Measurements from ENCODE around the gene LDAF1.

DNA sequence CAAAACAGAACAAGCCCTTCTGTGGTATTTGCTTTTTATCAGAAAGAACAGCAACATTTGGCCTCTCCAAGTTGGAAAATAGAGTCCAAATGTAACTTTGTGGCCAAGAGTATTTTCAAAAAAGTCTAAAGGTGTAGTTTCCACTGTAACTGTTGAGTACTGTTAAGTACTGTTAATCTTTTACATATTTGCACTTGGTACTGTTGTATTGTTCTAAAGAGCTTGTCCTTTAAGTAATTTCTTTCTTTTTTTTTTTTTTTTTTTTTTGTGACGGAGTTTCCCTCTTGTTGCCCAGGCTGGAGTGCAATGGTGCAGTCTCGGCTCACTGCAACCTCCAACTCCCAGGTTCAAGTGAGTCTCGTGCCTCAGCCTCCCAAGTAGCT, 21.5 kb downstream of the LDAF1 start:
- TF ChIP-seq, protein P1, sequence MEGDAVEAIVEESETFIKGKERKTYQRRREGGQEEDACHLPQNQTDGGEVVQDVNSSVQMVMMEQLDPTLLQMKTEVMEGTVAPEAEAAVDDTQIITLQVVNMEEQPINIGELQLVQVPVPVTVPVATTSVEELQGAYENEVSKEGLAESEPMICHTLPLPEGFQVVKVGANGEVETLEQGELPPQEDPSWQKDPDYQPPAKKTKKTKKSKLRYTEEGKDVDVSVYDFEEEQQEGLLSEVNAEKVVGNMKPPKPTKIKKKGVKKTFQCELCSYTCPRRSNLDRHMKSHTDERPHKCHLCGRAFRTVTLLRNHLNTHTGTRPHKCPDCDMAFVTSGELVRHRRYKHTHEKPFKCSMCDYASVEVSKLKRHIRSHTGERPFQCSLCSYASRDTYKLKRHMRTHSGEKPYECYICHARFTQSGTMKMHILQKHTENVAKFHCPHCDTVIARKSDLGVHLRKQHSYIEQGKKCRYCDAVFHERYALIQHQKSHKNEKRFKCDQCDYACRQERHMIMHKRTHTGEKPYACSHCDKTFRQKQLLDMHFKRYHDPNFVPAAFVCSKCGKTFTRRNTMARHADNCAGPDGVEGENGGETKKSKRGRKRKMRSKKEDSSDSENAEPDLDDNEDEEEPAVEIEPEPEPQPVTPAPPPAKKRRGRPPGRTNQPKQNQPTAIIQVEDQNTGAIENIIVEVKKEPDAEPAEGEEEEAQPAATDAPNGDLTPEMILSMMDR (IDR thresholded peaks at IDR 0.05; ENCODE audit: low read depth, low read length, missing input control), result no peak
- TF ChIP-seq, protein P2, sequence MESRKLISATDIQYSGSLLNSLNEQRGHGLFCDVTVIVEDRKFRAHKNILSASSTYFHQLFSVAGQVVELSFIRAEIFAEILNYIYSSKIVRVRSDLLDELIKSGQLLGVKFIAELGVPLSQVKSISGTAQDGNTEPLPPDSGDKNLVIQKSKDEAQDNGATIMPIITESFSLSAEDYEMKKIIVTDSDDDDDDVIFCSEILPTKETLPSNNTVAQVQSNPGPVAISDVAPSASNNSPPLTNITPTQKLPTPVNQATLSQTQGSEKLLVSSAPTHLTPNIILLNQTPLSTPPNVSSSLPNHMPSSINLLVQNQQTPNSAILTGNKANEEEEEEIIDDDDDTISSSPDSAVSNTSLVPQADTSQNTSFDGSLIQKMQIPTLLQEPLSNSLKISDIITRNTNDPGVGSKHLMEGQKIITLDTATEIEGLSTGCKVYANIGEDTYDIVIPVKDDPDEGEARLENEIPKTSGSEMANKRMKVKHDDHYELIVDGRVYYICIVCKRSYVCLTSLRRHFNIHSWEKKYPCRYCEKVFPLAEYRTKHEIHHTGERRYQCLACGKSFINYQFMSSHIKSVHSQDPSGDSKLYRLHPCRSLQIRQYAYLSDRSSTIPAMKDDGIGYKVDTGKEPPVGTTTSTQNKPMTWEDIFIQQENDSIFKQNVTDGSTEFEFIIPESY (IDR thresholded peaks at IDR 0.05), result no peak
- no peak for TF ChIP-seq JUND (IDR thresholded peaks at IDR 0.05)
- TF ChIP-seq RXRA (IDR thresholded peaks at IDR 0.05), result no peak
- TF ChIP-seq EGR1 (IDR thresholded peaks at IDR 0.05; ENCODE audit: low read depth in 2 of 2), result no peak
- TF ChIP-seq, protein P3, sequence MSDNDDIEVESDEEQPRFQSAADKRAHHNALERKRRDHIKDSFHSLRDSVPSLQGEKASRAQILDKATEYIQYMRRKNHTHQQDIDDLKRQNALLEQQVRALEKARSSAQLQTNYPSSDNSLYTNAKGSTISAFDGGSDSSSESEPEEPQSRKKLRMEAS (IDR thresholded peaks at IDR 0.05), result no peak
- no peak for TF ChIP-seq GABPA (IDR thresholded peaks at IDR 0.05 in 1 of 2, conservative IDR thresholded peaks at IDR 0.05 in 1 of 2)
- no peak for TF ChIP-seq REST (IDR thresholded peaks at IDR 0.05)
- TF ChIP-seq FOXA1 (IDR thresholded peaks at IDR 0.05), result no peak

All from liver (tissue), 3 donors.